Thoracic aorta (tissue), 2 donors: Measurements from ENCODE around the gene ODAD2. TPM values are rescaled to one million over a fixed set of nuclear protein-coding genes. Genes with fewer than 3 reads are reported as not detected.
A peak's percentile ranks its signal among the peaks of the same experiment; 100 is the strongest.

Experiments used
- ATAC-seq: fragments of 150-250 bp; one replicate; pipeline ENCODE4 v1.8.0; 2017; ENCODE audit warnings: low read depth; ENCODE audit not compliant: insufficient number of reproducible peaks, low FRiP score
- DNase-seq: peaks from one replicate; pipeline ENCODE4 v3.0.0-alpha.2; 2020; ENCODE audit warnings: low spot score
- H3K27ac ChIP-seq, 2 donors: fragments of 200-600 bp; sonication (generic); 1 replicate in 1 of 2; 2 replicates in 1 of 2; pipeline ENCODE4 v1.5.1; 2016; ENCODE audit warnings: mild to moderate bottlenecking in 2 of 2, moderate library complexity in 2 of 2
- H3K27me3 ChIP-seq: fragments of 200-600 bp; sonication (generic); replicated peaks from 2 replicates; pipeline ENCODE4 v1.6.0; 2016; ENCODE audit warnings: mild to moderate bottlenecking; ENCODE audit not compliant: insufficient read depth
- H3K36me3 ChIP-seq: fragments of 200-600 bp; sonication (generic); one replicate; pipeline ENCODE4 v1.5.1; 2016
- H3K4me1 ChIP-seq, 2 donors: fragments of 200-600 bp; sonication (generic); 1 replicate in 1 of 2; 2 replicates in 1 of 2; pipeline versions ENCODE4 v1.5.1 to v1.6.0; 2016; ENCODE audit warnings: low read depth in 2 of 2, mild to moderate bottlenecking in 1 of 2; ENCODE audit not compliant: control insufficient read depth in 1 of 2
- H3K4me3 ChIP-seq: fragments of 200-600 bp; sonication (generic); 2 replicates; pipeline ENCODE4 v1.5.1; 2016; ENCODE audit warnings: mild to moderate bottlenecking
- H3K9me3 ChIP-seq: fragments of 200-600 bp; sonication (generic); 2 replicates; pipeline ENCODE4 v1.5.1; 2016
- total RNA-seq, 2 donors: library from RNA; depleted of rRNA; stranded (reverse); fragments of >200 nt; gene quantifications; one replicate each; pipeline versions ENCODE4 v1.1.0 to v1.2.3, GENCODE V29; 2016
- TF ChIP-seq, protein P1 (sequence below): fragments of 200-600 bp; sonication (generic); IDR thresholded peaks from one replicate; pipeline ENCODE4 v1.5.1; 2019; ENCODE audit warnings: antibody characterized with exemption

Gene ODAD2
- total RNA-seq, 2 donors from 2014 or later = 0.54 to 4.3 TPM

DNA sequence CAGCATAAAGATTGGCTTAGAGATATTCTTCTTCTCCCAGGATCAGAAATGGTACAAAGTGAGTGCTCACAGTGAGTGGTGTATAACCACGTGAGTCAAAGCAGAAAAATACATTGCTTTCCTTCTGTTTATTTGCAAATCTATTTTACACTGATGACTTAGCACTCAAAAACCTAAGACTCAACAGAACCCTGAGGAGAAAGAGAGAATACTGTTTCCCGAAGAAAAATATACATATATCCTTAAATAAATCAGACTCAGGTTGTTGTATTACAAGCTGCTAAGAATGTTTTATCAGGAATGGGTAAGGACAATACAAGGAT is 48.7 kb downstream of the ODAD2 start:
- H3K4me1 ChIP-seq = peaks cover 6 to 15% of the 10 kb centered on the region in 2 donors
- H3K27me3 ChIP-seq = no peaks in the 10 kb centered on the region
- ATAC-seq = no peak

DNA sequence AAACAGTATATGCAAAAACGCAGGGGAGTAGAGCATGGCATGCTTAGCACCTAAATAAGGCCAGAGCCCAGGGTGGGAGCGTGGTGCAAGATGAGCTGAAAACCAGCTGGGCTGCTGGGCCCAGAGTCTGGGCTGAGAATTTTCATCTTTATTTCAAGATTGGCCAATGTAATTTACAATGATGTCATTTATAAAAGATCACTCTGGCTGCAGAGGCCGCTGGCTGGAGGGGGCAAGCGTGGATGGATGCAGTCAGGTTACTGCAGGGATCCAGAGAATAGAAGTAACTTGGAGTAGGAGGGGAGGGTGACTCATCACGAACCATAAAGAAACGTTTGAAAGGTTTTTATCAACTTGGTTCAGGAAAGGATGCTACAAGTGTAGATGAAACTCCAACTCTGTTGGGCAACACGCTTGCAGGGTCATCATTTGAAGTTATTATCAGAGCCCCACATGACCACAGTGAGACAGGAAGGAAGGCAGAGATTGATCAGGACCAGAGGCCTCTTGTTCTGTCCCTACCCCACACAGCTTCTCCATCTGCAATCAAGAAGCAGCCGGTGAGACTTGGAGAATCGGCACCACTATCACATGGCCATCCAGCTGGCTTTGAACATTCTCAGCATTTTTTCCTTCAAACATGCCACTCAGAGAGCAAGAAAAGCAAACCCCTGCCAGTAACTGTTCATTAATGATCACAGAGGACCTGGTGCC is 49.2 kb downstream of the ODAD2 start:
- ATAC-seq = no peak
- Histone ChIP-seq H3K36me3 (no peaks in the 10 kb centered on the region), H3K27ac (no peak overlapping the region), H3K4me3 (no peak overlapping the region), H3K4me1 (peaks cover 6 to 15% of the 10 kb centered on the region in 2 donors), H3K27me3 (no peaks in the 10 kb centered on the region), H3K9me3 (no peaks in the 10 kb centered on the region)
- DNase-seq = no peak
- TF ChIP-seq, protein P1, sequence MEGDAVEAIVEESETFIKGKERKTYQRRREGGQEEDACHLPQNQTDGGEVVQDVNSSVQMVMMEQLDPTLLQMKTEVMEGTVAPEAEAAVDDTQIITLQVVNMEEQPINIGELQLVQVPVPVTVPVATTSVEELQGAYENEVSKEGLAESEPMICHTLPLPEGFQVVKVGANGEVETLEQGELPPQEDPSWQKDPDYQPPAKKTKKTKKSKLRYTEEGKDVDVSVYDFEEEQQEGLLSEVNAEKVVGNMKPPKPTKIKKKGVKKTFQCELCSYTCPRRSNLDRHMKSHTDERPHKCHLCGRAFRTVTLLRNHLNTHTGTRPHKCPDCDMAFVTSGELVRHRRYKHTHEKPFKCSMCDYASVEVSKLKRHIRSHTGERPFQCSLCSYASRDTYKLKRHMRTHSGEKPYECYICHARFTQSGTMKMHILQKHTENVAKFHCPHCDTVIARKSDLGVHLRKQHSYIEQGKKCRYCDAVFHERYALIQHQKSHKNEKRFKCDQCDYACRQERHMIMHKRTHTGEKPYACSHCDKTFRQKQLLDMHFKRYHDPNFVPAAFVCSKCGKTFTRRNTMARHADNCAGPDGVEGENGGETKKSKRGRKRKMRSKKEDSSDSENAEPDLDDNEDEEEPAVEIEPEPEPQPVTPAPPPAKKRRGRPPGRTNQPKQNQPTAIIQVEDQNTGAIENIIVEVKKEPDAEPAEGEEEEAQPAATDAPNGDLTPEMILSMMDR = no peak

More for the DNA sequence above, 48.7 kb downstream of the ODAD2 start:
- TF ChIP-seq, protein P1 = no peak
- no peaks in the 10 kb centered on the region for H3K36me3 ChIP-seq
- H3K9me3 ChIP-seq = no peaks in the 10 kb centered on the region
- no peak overlapping the region for H3K27ac ChIP-seq
- H3K4me3 ChIP-seq = no peak overlapping the region
- DNase-seq = no peak

DNA sequence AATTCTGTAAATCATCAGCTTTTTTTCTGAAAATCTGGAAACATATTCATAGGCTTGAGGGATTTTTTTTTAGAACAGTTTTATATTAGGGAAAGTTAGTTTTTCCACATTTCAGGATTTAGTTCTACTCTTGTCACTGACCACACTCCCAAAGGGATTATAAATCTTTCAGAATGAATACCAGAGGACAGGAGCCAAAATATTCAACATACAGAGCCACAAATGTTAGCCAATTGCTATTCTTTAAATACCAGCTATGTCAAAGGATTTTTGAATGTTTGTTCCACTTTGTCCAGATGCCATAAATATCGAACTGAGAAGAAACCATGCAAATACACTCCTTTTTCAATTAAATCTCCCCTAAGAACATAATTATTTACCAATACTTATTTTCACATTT is 50.7 kb downstream of the ODAD2 start:
- ATAC-seq (no peak), DNase-seq (no peak)
- H3K4me3 ChIP-seq = no peak overlapping the region
- H3K27me3 ChIP-seq = no peaks in the 10 kb centered on the region
- TF ChIP-seq, protein P1 = no peak
- peaks cover 6 to 15% of the 10 kb centered on the region in 2 donors for H3K4me1 ChIP-seq
- no peaks in the 10 kb centered on the region for H3K36me3 ChIP-seq
- H3K9me3 ChIP-seq = no peaks in the 10 kb centered on the region
- no peak overlapping the region for H3K27ac ChIP-seq

DNA sequence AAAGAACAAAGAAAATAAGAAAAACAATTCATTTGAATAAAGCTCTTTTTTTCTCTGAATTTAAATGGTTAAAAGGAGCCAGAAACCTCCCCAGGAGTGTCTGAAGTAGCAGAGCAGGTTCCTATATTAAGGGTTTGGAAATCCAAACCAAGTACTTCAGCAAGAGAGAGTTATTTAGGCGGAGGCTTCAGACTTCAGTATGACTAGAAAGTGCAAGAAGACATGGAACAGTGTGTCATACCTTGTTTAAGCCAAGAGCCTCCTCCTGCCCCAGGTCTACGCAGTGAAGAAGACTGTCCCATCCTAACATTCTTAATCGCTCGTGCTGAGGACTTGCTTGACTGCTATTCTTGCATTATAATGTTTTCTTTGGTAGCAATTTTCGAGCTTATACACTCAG is 51.3 kb downstream of the ODAD2 start:
- H3K4me3 ChIP-seq = no peak overlapping the region
- peaks cover 6 to 15% of the 10 kb centered on the region in 2 donors for H3K4me1 ChIP-seq
- no peak for ATAC-seq
- H3K27ac ChIP-seq = no peak overlapping the region
- H3K27me3 ChIP-seq = no peaks in the 10 kb centered on the region
- no peaks in the 10 kb centered on the region for H3K9me3 ChIP-seq
- DNase-seq = no peak
- H3K36me3 ChIP-seq = no peaks in the 10 kb centered on the region
- TF ChIP-seq, protein P1 = no peak

DNA sequence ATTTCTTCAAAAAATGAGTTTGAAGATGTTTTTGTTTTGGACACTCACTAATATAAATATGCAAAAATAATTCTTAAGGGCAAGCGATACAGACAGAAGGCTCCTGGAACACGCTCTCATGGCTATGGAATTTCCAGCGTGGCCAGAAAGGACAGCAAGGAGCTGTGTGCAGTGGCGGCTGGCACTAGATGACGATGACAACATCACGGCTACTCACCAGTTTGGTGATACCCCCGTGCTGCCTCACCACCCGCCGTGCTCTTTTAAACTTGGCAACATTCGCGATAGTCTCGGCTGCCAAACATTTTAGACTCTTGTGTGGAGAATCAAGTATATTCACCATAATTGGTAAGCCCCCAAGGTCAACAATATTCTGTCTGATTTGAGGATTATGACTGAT is 54.9 kb downstream of the ODAD2 start:
- no peak overlapping the region for H3K27ac ChIP-seq
- H3K4me1 ChIP-seq = peaks cover 6 to 15% of the 10 kb centered on the region in 2 donors
- H3K9me3 ChIP-seq = no peaks in the 10 kb centered on the region
- H3K36me3 ChIP-seq = no peaks in the 10 kb centered on the region
- peak; percentile 33 for ATAC-seq
- DNase-seq = no peak
- no peaks in the 10 kb centered on the region for H3K27me3 ChIP-seq
- TF ChIP-seq, protein P1 = no peak
- H3K4me3 ChIP-seq = peak overlapping the region; percentile 43
